ENCODE data around the gene TRABD2A.

- TF ChIP-seq CTCF (IDR thresholded peaks at IDR 0.05; ENCODE audit: low read length) (no peak), EZH2 (optimal IDR thresholded peaks at IDR 0.05; ENCODE audit: low read depth, low read length) (no peak)
Observed at GRCh38 chr2:84906108-84906899, 25.4 kb upstream of the TRABD2A start.
